ENCODE data around the gene LRCH3.

The LRCH3 gene

GRCh38 chr3:197790033-197790432, 1.0 kb upstream of the LRCH3 start:
- H3K27ac ChIP-seq (ENCODE audit: low read depth, low read length), result no peak overlapping the region
- peaks cover 0 to 4% of the 10 kb centered on the region in 2 donors for H3K36me3 ChIP-seq (ENCODE audit: control insufficient read depth in 1 of 2, insufficient read depth in 2 of 2, low read length in 2 of 2)
- peaks cover 9 to 10% of the 10 kb centered on the region in 2 donors for H3K4me1 ChIP-seq (ENCODE audit: control insufficient read depth in 1 of 2, insufficient read depth in 2 of 2, low read length in 2 of 2)
- H3K9me3 ChIP-seq (ENCODE audit: control insufficient read depth in 1 of 2, low read length in 2 of 2), result no peaks in the 10 kb centered on the region
- H3K27me3 ChIP-seq (ENCODE audit: control insufficient read depth in 1 of 2, insufficient read depth in 2 of 2, low read length in 2 of 2), result no peaks in the 10 kb centered on the region
- no peak overlapping the region for H3K9ac ChIP-seq (ENCODE audit: low read depth in 1 of 2, low read length in 2 of 2)
- H3K4me3 ChIP-seq (ENCODE audit: low read depth in 1 of 2, low read length in 2 of 2), result no peak overlapping the region

- H3K36me3 ChIP-seq (ENCODE audit: control insufficient read depth in 1 of 2, insufficient read depth in 2 of 2, low read length in 2 of 2), result peaks cover 0 to 2% of the 10 kb centered on the region in 2 donors
- peak overlapping the region; percentile 79 to 93 for H3K4me3 ChIP-seq (ENCODE audit: low read depth in 1 of 2, low read length in 2 of 2)
- H3K9me3 ChIP-seq (ENCODE audit: control insufficient read depth in 1 of 2, low read length in 2 of 2), result no peaks in the 10 kb centered on the region
- peaks cover 9 to 10% of the 10 kb centered on the region in 2 donors for H3K4me1 ChIP-seq (ENCODE audit: control insufficient read depth in 1 of 2, insufficient read depth in 2 of 2, low read length in 2 of 2)
- peak overlapping the region; percentile 97 for H3K27ac ChIP-seq (ENCODE audit: low read depth, low read length)
- peak overlapping the region; percentile 81 to 91 for H3K9ac ChIP-seq (ENCODE audit: low read depth in 1 of 2, low read length in 2 of 2)
- H3K27me3 ChIP-seq (ENCODE audit: control insufficient read depth in 1 of 2, insufficient read depth in 2 of 2, low read length in 2 of 2), result no peaks in the 10 kb centered on the region
These were observed 1.0 kb downstream of the LRCH3 start for GRCh38 chr3:197791892-197792647.

- H3K36me3 ChIP-seq (ENCODE audit: control insufficient read depth in 1 of 2, insufficient read depth in 2 of 2, low read length in 2 of 2), result no peaks in the 10 kb centered on the region
- no peak overlapping the region for H3K4me3 ChIP-seq (ENCODE audit: low read depth in 1 of 2, low read length in 2 of 2)
These were observed 2.2 kb downstream of the LRCH3 start for GRCh38 chr3:197793247-197793646.

GRCh38 chr3:197794115-197794514, 3.1 kb downstream of the LRCH3 start:
- no peak overlapping the region for H3K4me3 ChIP-seq (ENCODE audit: low read depth in 1 of 2, low read length in 2 of 2)
- H3K4me1 ChIP-seq (ENCODE audit: control insufficient read depth in 1 of 2, insufficient read depth in 2 of 2, low read length in 2 of 2), result peaks cover 9 to 10% of the 10 kb centered on the region in 2 donors
- H3K9ac ChIP-seq (ENCODE audit: low read depth in 1 of 2, low read length in 2 of 2), result no peak overlapping the region
- H3K36me3 ChIP-seq (ENCODE audit: control insufficient read depth in 1 of 2, insufficient read depth in 2 of 2, low read length in 2 of 2), result no peaks in the 10 kb centered on the region
- H3K27me3 ChIP-seq (ENCODE audit: control insufficient read depth in 1 of 2, insufficient read depth in 2 of 2, low read length in 2 of 2), result no peaks in the 10 kb centered on the region
- no peaks in the 10 kb centered on the region for H3K9me3 ChIP-seq (ENCODE audit: control insufficient read depth in 1 of 2, low read length in 2 of 2)
- H3K27ac ChIP-seq (ENCODE audit: low read depth, low read length), result no peak overlapping the region

More at GRCh38 chr3:197793247-197793646, 2.2 kb downstream of the LRCH3 start:
- Histone ChIP-seq H3K9ac (ENCODE audit: low read depth in 1 of 2, low read length in 2 of 2) (no peak overlapping the region), H3K27me3 (ENCODE audit: control insufficient read depth in 1 of 2, insufficient read depth in 2 of 2, low read length in 2 of 2) (no peaks in the 10 kb centered on the region), H3K9me3 (ENCODE audit: control insufficient read depth in 1 of 2, low read length in 2 of 2) (no peaks in the 10 kb centered on the region), H3K4me1 (ENCODE audit: control insufficient read depth in 1 of 2, insufficient read depth in 2 of 2, low read length in 2 of 2) (peaks cover 9 to 10% of the 10 kb centered on the region in 2 donors), H3K27ac (ENCODE audit: low read depth, low read length) (no peak overlapping the region)

- Histone ChIP-seq H3K4me1 (ENCODE audit: control insufficient read depth in 1 of 2, insufficient read depth in 2 of 2, low read length in 2 of 2) (peaks cover 9 to 10% of the 10 kb centered on the region in 2 donors), H3K27ac (ENCODE audit: low read depth, low read length) (no peak overlapping the region), H3K27me3 (ENCODE audit: control insufficient read depth in 1 of 2, insufficient read depth in 2 of 2, low read length in 2 of 2) (no peaks in the 10 kb centered on the region), H3K9me3 (ENCODE audit: control insufficient read depth in 1 of 2, low read length in 2 of 2) (no peaks in the 10 kb centered on the region), H3K4me3 (ENCODE audit: low read depth in 1 of 2, low read length in 2 of 2) (no peak overlapping the region), H3K9ac (ENCODE audit: low read depth in 1 of 2, low read length in 2 of 2) (no peak overlapping the region), H3K36me3 (ENCODE audit: control insufficient read depth in 1 of 2, insufficient read depth in 2 of 2, low read length in 2 of 2) (no peaks in the 10 kb centered on the region)
These were observed 4.1 kb downstream of the LRCH3 start for GRCh38 chr3:197795200-197795599.

GRCh38 chr3:197796087-197796486, 5.0 kb downstream of the LRCH3 start:
- H3K27ac ChIP-seq (ENCODE audit: low read depth, low read length), result no peak overlapping the region
- no peak overlapping the region for H3K4me3 ChIP-seq (ENCODE audit: low read depth in 1 of 2, low read length in 2 of 2)
- H3K36me3 ChIP-seq (ENCODE audit: control insufficient read depth in 1 of 2, insufficient read depth in 2 of 2, low read length in 2 of 2), result no peaks in the 10 kb centered on the region
- H3K9me3 ChIP-seq (ENCODE audit: control insufficient read depth in 1 of 2, low read length in 2 of 2), result no peaks in the 10 kb centered on the region
- H3K27me3 ChIP-seq (ENCODE audit: control insufficient read depth in 1 of 2, insufficient read depth in 2 of 2, low read length in 2 of 2), result no peaks in the 10 kb centered on the region
- peaks cover 6 to 9% of the 10 kb centered on the region in 2 donors for H3K4me1 ChIP-seq (ENCODE audit: control insufficient read depth in 1 of 2, insufficient read depth in 2 of 2, low read length in 2 of 2)
- H3K9ac ChIP-seq (ENCODE audit: low read depth in 1 of 2, low read length in 2 of 2), result no peak overlapping the region

GRCh38 chr3:197798863-197799262, 7.8 kb downstream of the LRCH3 start:
- H3K9me3 ChIP-seq (ENCODE audit: control insufficient read depth in 1 of 2, low read length in 2 of 2), result no peaks in the 10 kb centered on the region
- H3K36me3 ChIP-seq (ENCODE audit: control insufficient read depth in 1 of 2, insufficient read depth in 2 of 2, low read length in 2 of 2), result no peaks in the 10 kb centered on the region
- H3K4me3 ChIP-seq (ENCODE audit: low read depth in 1 of 2, low read length in 2 of 2), result no peak overlapping the region
- peaks cover 11 to 13% of the 10 kb centered on the region in 2 donors for H3K4me1 ChIP-seq (ENCODE audit: control insufficient read depth in 1 of 2, insufficient read depth in 2 of 2, low read length in 2 of 2)
- H3K9ac ChIP-seq (ENCODE audit: low read depth in 1 of 2, low read length in 2 of 2), result no peak overlapping the region
- H3K27ac ChIP-seq (ENCODE audit: low read depth, low read length), result no peak overlapping the region
- no peaks in the 10 kb centered on the region for H3K27me3 ChIP-seq (ENCODE audit: control insufficient read depth in 1 of 2, insufficient read depth in 2 of 2, low read length in 2 of 2)

- H3K9ac ChIP-seq (ENCODE audit: low read depth in 1 of 2, low read length in 2 of 2), result no peak overlapping the region
These were observed 9.3 kb downstream of the LRCH3 start for GRCh38 chr3:197800379-197800778.

GRCh38 chr3:197801891-197802778, 11.1 kb downstream of the LRCH3 start:
- no peaks in the 10 kb centered on the region for H3K9me3 ChIP-seq (ENCODE audit: control insufficient read depth in 1 of 2, low read length in 2 of 2)
- H3K4me3 ChIP-seq (ENCODE audit: low read depth in 1 of 2, low read length in 2 of 2), result no peak overlapping the region
- H3K27ac ChIP-seq (ENCODE audit: low read depth, low read length), result no peak overlapping the region
- no peaks in the 10 kb centered on the region for H3K27me3 ChIP-seq (ENCODE audit: control insufficient read depth in 1 of 2, insufficient read depth in 2 of 2, low read length in 2 of 2)
- no peaks in the 10 kb centered on the region for H3K36me3 ChIP-seq (ENCODE audit: control insufficient read depth in 1 of 2, insufficient read depth in 2 of 2, low read length in 2 of 2)
- peaks cover 6 to 12% of the 10 kb centered on the region in 2 donors for H3K4me1 ChIP-seq (ENCODE audit: control insufficient read depth in 1 of 2, insufficient read depth in 2 of 2, low read length in 2 of 2)
- H3K9ac ChIP-seq (ENCODE audit: low read depth in 1 of 2, low read length in 2 of 2), result no peak overlapping the region

More at GRCh38 chr3:197800379-197800778, 9.3 kb downstream of the LRCH3 start:
- no peaks in the 10 kb centered on the region for H3K9me3 ChIP-seq (ENCODE audit: control insufficient read depth in 1 of 2, low read length in 2 of 2)
- H3K4me1 ChIP-seq (ENCODE audit: control insufficient read depth in 1 of 2, insufficient read depth in 2 of 2, low read length in 2 of 2), result peaks cover 6 to 12% of the 10 kb centered on the region in 2 donors
- H3K27me3 ChIP-seq (ENCODE audit: control insufficient read depth in 1 of 2, insufficient read depth in 2 of 2, low read length in 2 of 2), result no peaks in the 10 kb centered on the region
- H3K4me3 ChIP-seq (ENCODE audit: low read depth in 1 of 2, low read length in 2 of 2), result no peak overlapping the region
- H3K36me3 ChIP-seq (ENCODE audit: control insufficient read depth in 1 of 2, insufficient read depth in 2 of 2, low read length in 2 of 2), result no peaks in the 10 kb centered on the region
- H3K27ac ChIP-seq (ENCODE audit: low read depth, low read length), result no peak overlapping the region
